Measurements from ENCODE around the gene NKIRAS1.

Gene NKIRAS1

GRCh38 chr3:23916886-23917678 lies at the start of gene NKIRAS1, which contains the start of gene RPL15:
Gene NKIRAS1 (minus strand): TSS chr3:23916990. CDS start chr3:23910904, 6,086 bp downstream.
Gene RPL15 (plus strand): TSS chr3:23917132. CDS start chr3:23917860, 728 bp downstream.
- peak; percentile 43 for DNase-seq

- DNase-seq = no peak
Observed at GRCh38 chr3:23966328-23966727, 49.5 kb upstream of the NKIRAS1 start.

- no peak for DNase-seq
Observed at GRCh38 chr3:23964537-23965235, 47.9 kb upstream of the NKIRAS1 start.

- DNase-seq = no peak
Observed at GRCh38 chr3:23961913-23962312, 45.1 kb upstream of the NKIRAS1 start.

GRCh38 chr3:23961066-23961465 lies 44.3 kb upstream of the NKIRAS1 start:
- DNase-seq = no peak

GRCh38 chr3:23960649-23961048 lies 43.9 kb upstream of the NKIRAS1 start:
- no peak for DNase-seq

GRCh38 chr3:23959135-23959900 lies 42.5 kb upstream of the NKIRAS1 start:
- DNase-seq = no peak

GRCh38 chr3:23956701-23957100 lies 39.9 kb upstream of the NKIRAS1 start:
- no peak for DNase-seq

GRCh38 chr3:23954144-23954543 lies 37.4 kb upstream of the NKIRAS1 start:
- DNase-seq = no peak

- DNase-seq = no peak
Observed at GRCh38 chr3:23953523-23953922, 36.7 kb upstream of the NKIRAS1 start.

GRCh38 chr3:23952646-23953045 lies 35.9 kb upstream of the NKIRAS1 start:
- no peak for DNase-seq

- no peak for DNase-seq
Observed at GRCh38 chr3:23950293-23950692, 33.5 kb upstream of the NKIRAS1 start.

- no peak for DNase-seq
Observed at GRCh38 chr3:23949784-23950183, 33.0 kb upstream of the NKIRAS1 start.

- no peak for DNase-seq
Observed at GRCh38 chr3:23948761-23949160, 32.0 kb upstream of the NKIRAS1 start.

- DNase-seq = peak; percentile 67
Observed at GRCh38 chr3:23945913-23946687, 29.3 kb upstream of the NKIRAS1 start.

GRCh38 chr3:23945663-23945912 lies 28.8 kb upstream of the NKIRAS1 start:
- no peak for DNase-seq

GRCh38 chr3:23944861-23945662 lies 28.3 kb upstream of the NKIRAS1 start, which contains the start of gene NR1D2:
Gene NR1D2 (plus strand): TSS chr3:23945286. CDS start chr3:23945579, 293 bp downstream.
- no peak for DNase-seq

GRCh38 chr3:23944007-23944783 lies 27.4 kb upstream of the NKIRAS1 start:
- no peak for DNase-seq

GRCh38 chr3:23942546-23942945 lies 25.8 kb upstream of the NKIRAS1 start:
- no peak for DNase-seq

GRCh38 chr3:23941440-23941839 lies 24.6 kb upstream of the NKIRAS1 start:
- DNase-seq = no peak

- DNase-seq = no peak
Observed at GRCh38 chr3:23940775-23941174, 24.0 kb upstream of the NKIRAS1 start.
